IMR-90 (cell line): ENCODE data around the gene PNCK. TPM values are rescaled to one million over a fixed set of nuclear protein-coding genes. Genes with fewer than 3 reads are reported as not detected.

Experiments
- ATAC-seq: fragments of 200-7000 bp; cut with Tn5 transposase; 2 replicates; pipeline ENCODE4 v1.9.1; 2020; ENCODE audit warnings: low read depth, mild to moderate bottlenecking, moderate library complexity
- BruUV-seq: library from RNA; stranded (reverse); fragments of 400-500 nt; replicated peaks from 2 replicates; lab custom pipeline; 2021; lab: Mats Ljungman, UMichigan
- CTCF ChIA-PET: fragments of 300-600 bp; formaldehyde crosslinking; extraction: SDS; loops from one replicate; lab custom pipeline; 2021; ENCODE audit warnings: antibody characterized with exemption; lab: Yijun Ruan, JAX
- POLR2A ChIA-PET: fragments of 300-600 bp; sonication (Branson Sonifier 250); formaldehyde crosslinking; loops from one replicate; lab custom pipeline; 2022; ENCODE audit warnings: antibody characterized with exemption; ENCODE audit not compliant: unreplicated experiment; lab: Charles Lee
- DNase-seq: peaks from one replicate; pipeline ENCODE4 v3.0.0; 2013
- H2AFZ ChIP-seq: replicated peaks from 2 replicates; pipeline ENCODE3; 2013; ENCODE audit warnings: low read length, mild to moderate bottlenecking; ENCODE audit not compliant: poor library complexity
- H2AK5ac ChIP-seq: 2 replicates; pipeline ENCODE4 v1.6.1; 2013; ENCODE audit warnings: low read depth, low read length, inconsistent platforms
- H2AK9ac ChIP-seq: replicated peaks from 2 replicates; pipeline ENCODE3; 2013; ENCODE audit warnings: mild to moderate bottlenecking, low read depth, low read length, moderate library complexity; ENCODE audit not compliant: poor library complexity
- H2BK120ac ChIP-seq: 2 replicates; pipeline ENCODE4 v1.6.1; 2013; ENCODE audit warnings: low read depth, low read length, inconsistent platforms
- H2BK15ac ChIP-seq: 3 replicates; pipeline ENCODE4 v1.6.1; 2013; ENCODE audit warnings: low read depth, low read length, inconsistent platforms
- H2BK20ac ChIP-seq: 2 replicates; pipeline ENCODE4 v1.6.1; 2013; ENCODE audit warnings: low read depth, mild to moderate bottlenecking, inconsistent platforms, low read length, moderate library complexity
- H2BK5ac ChIP-seq: 2 replicates; pipeline ENCODE4 v1.6.1; 2013; ENCODE audit warnings: mild to moderate bottlenecking, low read depth, low read length, inconsistent platforms; ENCODE audit not compliant: poor library complexity, severe bottlenecking
- H3K14ac ChIP-seq: replicated peaks from 2 replicates; pipeline ENCODE4 v1.6.1; 2013; ENCODE audit warnings: low read depth, low read length, inconsistent platforms
- H3K18ac ChIP-seq: 2 replicates; pipeline ENCODE4 v1.6.1; 2013; ENCODE audit warnings: low read depth, low read length, control low read depth
- H3K23ac ChIP-seq: 2 replicates; pipeline ENCODE4 v1.6.1; 2013; ENCODE audit warnings: low read depth, low read length, inconsistent platforms
- H3K27ac ChIP-seq: 2 replicates; pipeline ENCODE4 v1.5.1; 2013; ENCODE audit warnings: mild to moderate bottlenecking, control low read depth, low read length; ENCODE audit not compliant: insufficient read depth
- H3K27me3 ChIP-seq: 2 replicates; pipeline ENCODE4 v1.6.1; 2013; ENCODE audit warnings: low read length; ENCODE audit not compliant: control insufficient read depth, insufficient read depth
- H3K36me3 ChIP-seq: 2 replicates; pipeline ENCODE4 v1.6.1; 2013; ENCODE audit warnings: low read length, mixed read lengths; ENCODE audit not compliant: control insufficient read depth, insufficient read depth
- H3K4ac ChIP-seq: 2 replicates; pipeline ENCODE4 v1.6.1; 2013; ENCODE audit warnings: low read depth, low read length, inconsistent platforms
- H3K4me1 ChIP-seq: 2 replicates; pipeline ENCODE4 v1.6.1; 2013; ENCODE audit warnings: low read length, mixed read lengths; ENCODE audit not compliant: control insufficient read depth, insufficient read depth
- H3K4me2 ChIP-seq: 2 replicates; pipeline ENCODE4 v1.6.1; 2013; ENCODE audit warnings: low read depth, mild to moderate bottlenecking, control low read depth, low read length, moderate library complexity
- H3K4me3 ChIP-seq: 2 replicates; pipeline ENCODE4 v1.5.1; 2013; ENCODE audit warnings: low read depth, mild to moderate bottlenecking, control low read depth, low read length, moderate library complexity; ENCODE audit not compliant: insufficient read depth
- H3K56ac ChIP-seq: 2 replicates; pipeline ENCODE4 v1.6.1; 2013; ENCODE audit warnings: low read length, inconsistent platforms; ENCODE audit not compliant: insufficient read depth; ENCODE audit errors: extremely low read depth
- H3K79me1 ChIP-seq, 2 experiments: 2 replicates each; pipeline ENCODE4 v1.6.1; 2013; ENCODE audit warnings: low read length in 2 of 2, inconsistent platforms in 1 of 2, low read depth in 1 of 2
- H3K9ac ChIP-seq: 2 replicates; pipeline ENCODE4 v1.6.1; 2013; ENCODE audit warnings: low read depth, low read length, control low read depth
- H3K9me1 ChIP-seq: 2 replicates; pipeline ENCODE4 v1.6.1; 2013; ENCODE audit warnings: low read length, inconsistent platforms; ENCODE audit not compliant: insufficient read depth
- H3K9me3 ChIP-seq: 2 replicates; pipeline ENCODE4 v1.6.1; 2013; ENCODE audit warnings: low read length; ENCODE audit not compliant: control insufficient read depth, insufficient read depth
- H4K20me1 ChIP-seq: 2 replicates; pipeline ENCODE4 v1.6.1; 2013; ENCODE audit warnings: low read length, inconsistent platforms; ENCODE audit not compliant: insufficient read depth
- H4K5ac ChIP-seq: 2 replicates; pipeline ENCODE4 v1.6.1; 2013; ENCODE audit warnings: mild to moderate bottlenecking, low read depth, low read length, control low read depth
- H4K8ac ChIP-seq, 2 experiments: 2 replicates each; pipeline ENCODE4 v1.6.1; 2013; ENCODE audit warnings: low read depth in 2 of 2, low read length in 2 of 2, control low read depth in 1 of 2, inconsistent platforms in 1 of 2
- H4K91ac ChIP-seq: 2 replicates; pipeline ENCODE4 v1.6.1; 2013; ENCODE audit warnings: low read depth, low read length, inconsistent platforms; ENCODE audit not compliant: insufficient read depth
- BHLHE40 ChIP-seq: fragments of 150-350 bp; IDR thresholded peaks from 2 replicates; pipeline ENCODE4 v1.6.1; 2016; ENCODE audit warnings: mild to moderate bottlenecking, low read depth, low read length
- CEBPB ChIP-seq: IDR thresholded peaks from 2 replicates; pipeline ENCODE4 v1.6.1; 2012; ENCODE audit warnings: low read depth, low read length, improper control_type of control experiment
- CHD1 ChIP-seq: IDR thresholded peaks from 2 replicates; pipeline ENCODE4 v1.6.1; 2012; ENCODE audit warnings: low read depth, low read length, improper control_type of control experiment
- CTCF ChIP-seq: conservative IDR thresholded peaks from 2 replicates; pipeline ENCODE4 v1.5.1; 2012; ENCODE audit warnings: mild to moderate bottlenecking, low read depth, low read length, improper control_type of control experiment
- FOS ChIP-seq: fragments of 150-350 bp; IDR thresholded peaks from 2 replicates; pipeline ENCODE4 v1.6.1; 2016; ENCODE audit warnings: low read depth, low read length
- MAFK ChIP-seq: IDR thresholded peaks from 2 replicates; pipeline ENCODE4 v1.6.1; 2012; ENCODE audit warnings: low read depth, low read length, improper control_type of control experiment
- MAZ ChIP-seq: IDR thresholded peaks from 2 replicates; pipeline ENCODE4 v1.6.1; 2012; ENCODE audit warnings: low read depth, mild to moderate bottlenecking, low read length, improper control_type of control experiment, moderate library complexity, borderline replicate concordance
- MXI1 ChIP-seq: IDR thresholded peaks from 2 replicates; pipeline ENCODE4 v1.6.1; 2012; ENCODE audit warnings: low read depth, mild to moderate bottlenecking, low read length, moderate library complexity, borderline replicate concordance
- NFE2L2 ChIP-seq: fragments of 150-350 bp; IDR thresholded peaks from 2 replicates; pipeline ENCODE4 v1.6.1; 2016; ENCODE audit warnings: low read depth, mild to moderate bottlenecking, low read length
- POLR2A ChIP-seq: IDR thresholded peaks from 2 replicates; pipeline ENCODE4 v1.6.1; 2012; ENCODE audit warnings: mild to moderate bottlenecking, low read depth, low read length
- RAD21 ChIP-seq: IDR thresholded peaks from 2 replicates; pipeline ENCODE4 v1.6.1; 2012; ENCODE audit warnings: low read length, improper control_type of control experiment
- RCOR1 ChIP-seq: IDR thresholded peaks from 2 replicates; pipeline ENCODE4 v1.6.1; 2012; ENCODE audit warnings: mild to moderate bottlenecking, low read length, improper control_type of control experiment; ENCODE audit not compliant: insufficient replicate concordance
- RFX5 ChIP-seq: IDR thresholded peaks from 2 replicates; pipeline ENCODE4 v1.8.0; 2012; ENCODE audit warnings: low read depth, mild to moderate bottlenecking, low read length, moderate library complexity
- SMC3 ChIP-seq: fragments of 150-350 bp; IDR thresholded peaks from 2 replicates; pipeline ENCODE4 v1.6.1; 2016; ENCODE audit warnings: low read depth, mild to moderate bottlenecking, antibody characterized with exemption, low read length, moderate library complexity
- USF2 ChIP-seq: fragments of 150-350 bp; IDR thresholded peaks from 2 replicates; pipeline ENCODE4 v1.6.1; 2017; ENCODE audit warnings: mild to moderate bottlenecking, antibody characterized with exemption, low read length, low read depth
- WGBS, 2 experiments: methylation state at CpG; one replicate each; pipeline versions ENCODE4 v1.1.5 to v1.1.7; 2013; ENCODE audit warnings: missing lambda C conversion rate in 2 of 2; ENCODE audit not compliant: insufficient read length in 1 of 2; ENCODE audit errors: extremely low coverage in 2 of 2; 5-methylcytosine and 5-hydroxymethylcytosine counted together
- dilution Hi-C: fragments of 300-500 bp; cut with HindIII; formaldehyde crosslinking; loops from one replicate; pipeline ENCODE4 v1.14.3; 2018; ENCODE audit warnings: low sequenced_read_pairs; ENCODE audit not compliant: unreplicated experiment
- in situ Hi-C: fragments of 300-500 bp; cut with MboI; formaldehyde crosslinking; loops from 3 replicates; pipeline ENCODE4 v1.14.3; 2019; ENCODE audit warnings: low sequenced_read_pairs, inconsistent platforms, mixed read lengths
- intact Hi-C: fragments of 100-400 bp; cut with micrococcal nuclease; formaldehyde crosslinking; loops from 2 replicates; pipeline ENCODE4 v1.10.0; 2022
- polyA plus RNA-seq, 3 experiments: library from polyadenylated mRNA; depleted of rRNA; stranded (reverse); fragments of >200 nt; gene quantifications; 2 replicates each; pipeline ENCODE4 v1.2.3, GENCODE V29; 2012; ENCODE audit warnings: low replicate concordance in 1 of 3
- total RNA-seq: library from RNA; depleted of rRNA; stranded (reverse); fragments of >200 nt; gene quantifications from 2 replicates; pipeline ENCODE4 v1.2.3, GENCODE V29; 2012
- TF ChIP-seq, protein P1 (sequence below): fragments of 150-350 bp; IDR thresholded peaks from 2 replicates; pipeline ENCODE4 v1.6.1; 2016; ENCODE audit warnings: low read depth, mild to moderate bottlenecking, low read length, moderate library complexity, borderline replicate concordance

The PNCK gene
- total and polyA plus RNA-seq, 2 of the 4 experiments (the other 2 are of a cell fraction): 0.18 to 0.22 TPM

DNA sequence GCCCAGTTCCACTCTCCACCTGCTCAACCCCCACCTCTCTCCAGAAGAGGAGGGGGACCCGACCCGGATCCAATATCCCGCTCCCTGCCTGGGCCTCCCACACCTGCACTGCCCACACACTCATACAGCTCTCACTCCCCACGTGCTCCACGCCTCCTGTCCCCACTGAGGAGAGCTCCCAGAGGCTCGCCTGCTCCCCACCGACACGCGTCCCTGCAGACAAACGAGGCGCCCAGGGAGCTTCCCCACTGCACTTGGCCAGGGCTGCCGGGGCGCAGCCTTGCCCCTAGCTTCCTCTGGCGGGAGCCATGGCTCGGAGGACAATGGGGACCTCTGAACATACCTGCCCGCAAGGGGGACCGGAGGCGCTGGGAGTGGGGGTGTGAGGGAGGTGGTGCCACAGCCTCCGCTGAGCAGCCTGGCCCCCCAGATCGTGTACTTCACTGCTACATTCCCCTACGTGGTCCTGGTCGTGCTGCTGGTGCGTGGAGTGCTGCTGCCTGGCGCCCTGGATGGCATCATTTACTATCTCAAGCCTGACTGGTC lies 19.1 kb upstream of the PNCK start:
- no peak overlapping the region for H4K5ac ChIP-seq
- DNase-seq (no peak), ATAC-seq (no peak)
- ChIA-PET POLR2A (no interaction called here), CTCF (no interaction called here)
- H2BK20ac ChIP-seq: no peak overlapping the region
- no peak overlapping the region for H2BK5ac ChIP-seq
- H3K4me2 ChIP-seq: no peak overlapping the region
- H4K91ac ChIP-seq: no peak overlapping the region
- no peak overlapping the region for H3K4me3 ChIP-seq
- H2BK120ac ChIP-seq: no peak overlapping the region
- no peaks in the 10 kb centered on the region for H3K9me3 ChIP-seq
- dilution Hi-C loops (no loop called here), intact Hi-C loops (no loop called here), in situ Hi-C loops (no loop called here)
- H2BK15ac ChIP-seq: no peak overlapping the region
- no peak overlapping the region for H2AK5ac ChIP-seq
- H3K79me1 ChIP-seq: 0 out of 4 replicates have a peak, but pooled peaks cover 0 to 6% of the 10 kb centered on the region in 2 experiments
- no peak overlapping the region for H4K8ac ChIP-seq
- BruUV-seq: no TSS peak
- H3K23ac ChIP-seq: no peak overlapping the region
- no peaks in the 10 kb centered on the region for H3K27me3 ChIP-seq
- TF ChIP-seq NFE2L2 (no peak), MAZ (no peak), CHD1 (no peak), MXI1 (no peak), RFX5 (no peak), USF2 (no peak), MAFK (no peak), CTCF (no peak), POLR2A (no peak), RAD21 (no peak), BHLHE40 (no peak), RCOR1 (no peak), FOS (no peak), CEBPB (no peak), SMC3 (no peak)
- TF ChIP-seq, protein P1, sequence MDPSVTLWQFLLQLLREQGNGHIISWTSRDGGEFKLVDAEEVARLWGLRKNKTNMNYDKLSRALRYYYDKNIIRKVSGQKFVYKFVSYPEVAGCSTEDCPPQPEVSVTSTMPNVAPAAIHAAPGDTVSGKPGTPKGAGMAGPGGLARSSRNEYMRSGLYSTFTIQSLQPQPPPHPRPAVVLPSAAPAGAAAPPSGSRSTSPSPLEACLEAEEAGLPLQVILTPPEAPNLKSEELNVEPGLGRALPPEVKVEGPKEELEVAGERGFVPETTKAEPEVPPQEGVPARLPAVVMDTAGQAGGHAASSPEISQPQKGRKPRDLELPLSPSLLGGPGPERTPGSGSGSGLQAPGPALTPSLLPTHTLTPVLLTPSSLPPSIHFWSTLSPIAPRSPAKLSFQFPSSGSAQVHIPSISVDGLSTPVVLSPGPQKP: no peak
- no peak overlapping the region for H3K27ac ChIP-seq
- no peak overlapping the region for H3K18ac ChIP-seq
- peaks cover 9% of the 10 kb centered on the region for H3K4me1 ChIP-seq
- H3K9ac ChIP-seq: no peak overlapping the region
- no peak overlapping the region for H3K14ac ChIP-seq
- peaks cover 7% of the 10 kb centered on the region for H3K36me3 ChIP-seq
- H3K4ac ChIP-seq: no peak overlapping the region
- no peak overlapping the region for H3K56ac ChIP-seq
- no peak overlapping the region for H2AK9ac ChIP-seq
- H3K9me1 ChIP-seq: peaks cover 5% of the 10 kb centered on the region; the same call in 1 of the 2 replicates
- WGBS, 2 experiments: 50% methylated on average over 2 of the region's 24 CpGs; no CpG with 5 or more reads in 1 of the 2 experiments
- peaks cover 12% of the 10 kb centered on the region for H4K20me1 ChIP-seq
- no peak overlapping the region for H2AFZ ChIP-seq
